GM12878 (cell line): ENCODE results near the gene SMCO4. TPM values are rescaled to one million over a fixed set of nuclear protein-coding genes. Genes with fewer than 3 reads are reported as not detected.

Experiments
- ATAC-seq: fragments of 200-7000 bp; cut with Tn5 transposase; 3 replicates; pipeline ENCODE4 v1.9.1; 2020; ENCODE audit warnings: mild to moderate bottlenecking, moderate library complexity
- BruUV-seq: library from RNA; stranded (reverse); fragments of 400-500 nt; replicated peaks from 2 replicates; lab custom pipeline; 2021; lab: Mats Ljungman, UMichigan
- CTCF ChIA-PET: fragments of 300-600 bp; sonication (Branson Sonifier 250); formaldehyde crosslinking; extraction: SDS; loops from one replicate; lab custom pipeline; 2021; ENCODE audit warnings: inconsistent platforms; lab: Yijun Ruan, JAX
- POLR2A ChIA-PET: fragments of 350-600 bp; formaldehyde crosslinking; extraction: SDS; loops from one replicate; lab custom pipeline; 2021; ENCODE audit warnings: inconsistent platforms; lab: Charles Lee
- RAD21 ChIA-PET: fragments of 300-600 bp; sonication (Branson Sonifier 250); formaldehyde crosslinking; loops from one replicate; lab custom pipeline; 2023; ENCODE audit warnings: antibody characterized with exemption; ENCODE audit not compliant: unreplicated experiment; lab: Charles Lee
- SMC1A ChIA-PET: fragments of 300-600 bp; sonication (Branson Sonifier 250); formaldehyde crosslinking; loops from one replicate; lab custom pipeline; 2023; ENCODE audit not compliant: unreplicated experiment, uncharacterized antibody; lab: Charles Lee
- DNase-seq: peaks from one replicate; pipeline ENCODE4 v3.0.0-alpha.2; 2011; ENCODE audit warnings: low read depth, low spot score
- FAIRE-seq: peaks from 3 replicates; lab custom pipeline; 2011; peaks lifted over from hg19 to GRCh38; lab: Jason Lieb, UNC
- H2AFZ ChIP-seq: 2 replicates; pipeline ENCODE4 v1.6.0; 2011; ENCODE audit warnings: low read depth, low read length, control low read depth; ENCODE audit not compliant: control insufficient read depth
- H3K27ac ChIP-seq: 2 replicates; pipeline ENCODE4 v1.5.1; 2011; ENCODE audit warnings: control low read depth; ENCODE audit not compliant: control insufficient read depth, insufficient read depth
- H3K27me3 ChIP-seq, 2 experiments: replicated peaks in 1 of 2; 2 replicates each; pipeline versions ENCODE4 v1.6.0 to v1.6.1; 2011; ENCODE audit warnings: low read length in 1 of 2; ENCODE audit not compliant: control insufficient read depth in 2 of 2, insufficient read depth in 2 of 2
- H3K36me3 ChIP-seq, 2 experiments: 2 replicates each; pipeline ENCODE4 v1.5.1; 2011; ENCODE audit warnings: low read length in 1 of 2; ENCODE audit not compliant: control insufficient read depth in 2 of 2, insufficient read depth in 2 of 2
- H3K4me1 ChIP-seq: 2 replicates; pipeline ENCODE4 v1.6.1; 2011; ENCODE audit warnings: mild to moderate bottlenecking, low read length, moderate library complexity, mixed read lengths; ENCODE audit not compliant: control insufficient read depth, insufficient read depth
- H3K4me2 ChIP-seq: 2 replicates; pipeline ENCODE4 v1.6.0; 2011; ENCODE audit warnings: control low read depth; ENCODE audit not compliant: control insufficient read depth, insufficient read depth
- H3K4me3 ChIP-seq: fragments of 200-600 bp; sonication (generic); 2 replicates; pipeline ENCODE4 v1.5.1; 2016
- H3K79me2 ChIP-seq: 2 replicates; pipeline ENCODE4 v1.6.0; 2011; ENCODE audit warnings: low read length; ENCODE audit not compliant: control insufficient read depth, insufficient read depth
- H3K9ac ChIP-seq: 2 replicates; pipeline ENCODE4 v1.8.0; 2011; ENCODE audit warnings: low read length, control low read depth, mixed read lengths; ENCODE audit not compliant: control insufficient read depth, insufficient read depth
- H3K9me3 ChIP-seq: replicated peaks from 3 replicates; pipeline ENCODE4 v1.5.1; 2011; ENCODE audit warnings: mild to moderate bottlenecking, low read length; ENCODE audit not compliant: control insufficient read depth, insufficient read depth
- H4K20me1 ChIP-seq: 2 replicates; pipeline ENCODE4 v1.6.0; 2011; ENCODE audit not compliant: control insufficient read depth, insufficient read depth
- BCL11A ChIP-seq: IDR thresholded peaks from 2 replicates; pipeline ENCODE4 v1.6.1; 2011; ENCODE audit warnings: low read depth, low read length
- ETV6 ChIP-seq, 2 experiments: fragments of 450-650 bp in 1 of 2; IDR thresholded peaks in 1 of 2; conservative IDR thresholded peaks in 1 of 2; 2 replicates each; pipeline ENCODE4 v1.6.1; 2014; ENCODE audit warnings: antibody characterized with exemption in 1 of 2, borderline replicate concordance in 1 of 2, low read depth in 1 of 2, mild to moderate bottlenecking in 1 of 2, moderate library complexity in 1 of 2
- IKZF2 ChIP-seq, 2 experiments: fragments of 450-650 bp; IDR thresholded peaks; 2 replicates each; pipeline ENCODE4 v1.6.1; 2017; ENCODE audit warnings: mild to moderate bottlenecking in 2 of 2, moderate library complexity in 2 of 2
- IRF5 ChIP-seq: fragments of 450-650 bp; IDR thresholded peaks from 2 replicates; pipeline ENCODE4 v1.6.1; 2017; ENCODE audit warnings: borderline replicate concordance
- MTA2 ChIP-seq: fragments of 450-650 bp; IDR thresholded peaks from 2 replicates; pipeline ENCODE4 v1.6.1; 2016; ENCODE audit warnings: low read depth, mild to moderate bottlenecking, moderate library complexity
- NBN ChIP-seq: fragments of 450-650 bp; IDR thresholded peaks from 2 replicates; pipeline ENCODE4 v1.6.1; 2016
- NFYB ChIP-seq: IDR thresholded peaks from 2 replicates; pipeline ENCODE4 v1.6.1; 2011; ENCODE audit warnings: low read depth, mild to moderate bottlenecking, low read length, improper control_type of control experiment, moderate library complexity; ENCODE audit not compliant: insufficient read depth
- NR2F1 ChIP-seq: fragments of 450-650 bp; conservative IDR thresholded peaks from 2 replicates; pipeline ENCODE4 v1.6.1; 2017; ENCODE audit warnings: mild to moderate bottlenecking
- NRF1 ChIP-seq: conservative IDR thresholded peaks from 2 replicates; pipeline ENCODE4 v1.6.1; 2011; ENCODE audit warnings: mild to moderate bottlenecking, low read depth, low read length, improper control_type of control experiment
- PAX8 ChIP-seq: fragments of 450-650 bp; IDR thresholded peaks from 2 replicates; pipeline ENCODE4 v1.6.1; 2017; ENCODE audit warnings: mild to moderate bottlenecking, moderate library complexity
- POLR2AphosphoS5 ChIP-seq: IDR thresholded peaks from 2 replicates; pipeline ENCODE4 v1.6.1; 2011; ENCODE audit warnings: mild to moderate bottlenecking, low read length, inconsistent platforms
- RUNX3 ChIP-seq: IDR thresholded peaks from 2 replicates; pipeline ENCODE4 v1.6.1; 2012; ENCODE audit warnings: low read length, inconsistent platforms
- TARDBP ChIP-seq: IDR thresholded peaks from 2 replicates; pipeline ENCODE4 v1.6.1; 2016; ENCODE audit warnings: borderline replicate concordance
- TCF12 ChIP-seq: IDR thresholded peaks from 2 replicates; pipeline ENCODE4 v1.6.1; 2011; ENCODE audit warnings: low read depth, mild to moderate bottlenecking, low read length
- WGBS: methylation state at CpG from one replicate; pipeline ENCODE4 v1.1.6; 2016; ENCODE audit warnings: low lambda C conversion rate; ENCODE audit not compliant: insufficient replicate concordance, insufficient coverage; ENCODE audit errors: missing lambda C conversion rate; 5-methylcytosine and 5-hydroxymethylcytosine counted together
- in situ Hi-C: fragments of 300-500 bp; cut with MboI; formaldehyde crosslinking; loops from 9 replicates; pipeline ENCODE4 v1.14.3; 2018; ENCODE audit warnings: mixed read lengths
- intact Hi-C: fragments of 100-400 bp; cut with micrococcal nuclease; formaldehyde crosslinking; loops from one replicate; pipeline ENCODE4 v1.14.2; 2022; ENCODE audit not compliant: unreplicated experiment
- polyA plus RNA-seq, 11 experiments: library from polyadenylated mRNA; depleted of rRNA in 4 of 11; unstranded in 6 of 11; stranded (reverse) in 5 of 11; fragments of >200 nt; fragmentation: Nextera tagmentation in 4 of 11; fragmentation: Illumina TruSeq in 1 of 11; extraction: Ambion mirVana in 4 of 11; extraction: Trizol in 1 of 11; gene quantifications; 1 replicate in 1 of 11; 2 replicates in 10 of 11; pipeline versions ENCODE4 v1.2.1 to v1.2.3, GENCODE V29; 2011 to 2016; ENCODE audit warnings: inconsistent platforms in 2 of 11, missing spikeins in 2 of 11, low read depth in 1 of 11
- total RNA-seq, 4 experiments: library from RNA; depleted of rRNA in 3 of 4; stranded (reverse); fragments of >200 nt in 3 of 4; fragmentation: Illumina TruSeq in 1 of 4; extraction: Trizol in 1 of 4; gene quantifications; 2 replicates each; pipeline versions ENCODE4 v1.2.1 to v1.2.3, GENCODE V29; 2013 to 2021
- TF ChIP-seq, protein P1 (sequence below), 3 experiments: IDR thresholded peaks in 2 of 3; conservative IDR thresholded peaks in 1 of 3; 2 replicates each; pipeline ENCODE4 v1.5.1; 2011; ENCODE audit warnings: low read depth in 3 of 3, low read length in 3 of 3, mild to moderate bottlenecking in 3 of 3, control low read depth in 2 of 3, moderate library complexity in 2 of 3, inconsistent platforms in 1 of 3, mixed read lengths in 1 of 3; ENCODE audit not compliant: control insufficient read depth in 2 of 3, insufficient read depth in 1 of 3; ENCODE audit errors: extremely low read depth in 1 of 3
- TF ChIP-seq, protein P2 (sequence below): IDR thresholded peaks from 2 replicates; pipeline ENCODE4 v1.6.1; 2012; ENCODE audit warnings: low read depth, low read length, improper control_type of control experiment
- TF ChIP-seq, protein P3 (sequence below): IDR thresholded peaks from 2 replicates; pipeline ENCODE4 v1.6.1; 2012; ENCODE audit warnings: low read length, inconsistent platforms

Gene SMCO4
- total and polyA plus RNA-seq, 10 of the 15 experiments (the other 5 are each of a cell fraction or from before 2014, with no cell fraction given), result 3.6 to 59.9 (median 27.9) TPM

DNA sequence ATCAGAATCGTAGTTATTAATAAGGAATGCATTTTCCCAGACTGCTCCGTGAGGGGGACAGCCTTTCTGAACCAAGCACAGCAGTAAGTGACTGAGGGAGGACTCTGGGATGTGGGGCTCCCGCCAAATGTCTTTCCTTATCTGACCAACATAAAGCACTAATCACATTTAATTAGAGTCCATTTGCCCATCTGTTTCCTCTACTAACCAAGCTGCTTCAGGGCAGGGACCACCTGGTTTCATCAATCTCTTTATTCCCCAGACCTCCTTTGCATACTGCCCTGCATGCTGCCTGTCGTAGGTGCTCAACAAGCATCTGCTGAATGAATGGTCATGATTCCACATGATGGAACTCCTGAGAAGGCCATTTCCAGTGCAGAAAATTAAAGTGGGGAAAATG is 29.4 kb downstream of the SMCO4 start (continued):
- TF ChIP-seq, protein P1, sequence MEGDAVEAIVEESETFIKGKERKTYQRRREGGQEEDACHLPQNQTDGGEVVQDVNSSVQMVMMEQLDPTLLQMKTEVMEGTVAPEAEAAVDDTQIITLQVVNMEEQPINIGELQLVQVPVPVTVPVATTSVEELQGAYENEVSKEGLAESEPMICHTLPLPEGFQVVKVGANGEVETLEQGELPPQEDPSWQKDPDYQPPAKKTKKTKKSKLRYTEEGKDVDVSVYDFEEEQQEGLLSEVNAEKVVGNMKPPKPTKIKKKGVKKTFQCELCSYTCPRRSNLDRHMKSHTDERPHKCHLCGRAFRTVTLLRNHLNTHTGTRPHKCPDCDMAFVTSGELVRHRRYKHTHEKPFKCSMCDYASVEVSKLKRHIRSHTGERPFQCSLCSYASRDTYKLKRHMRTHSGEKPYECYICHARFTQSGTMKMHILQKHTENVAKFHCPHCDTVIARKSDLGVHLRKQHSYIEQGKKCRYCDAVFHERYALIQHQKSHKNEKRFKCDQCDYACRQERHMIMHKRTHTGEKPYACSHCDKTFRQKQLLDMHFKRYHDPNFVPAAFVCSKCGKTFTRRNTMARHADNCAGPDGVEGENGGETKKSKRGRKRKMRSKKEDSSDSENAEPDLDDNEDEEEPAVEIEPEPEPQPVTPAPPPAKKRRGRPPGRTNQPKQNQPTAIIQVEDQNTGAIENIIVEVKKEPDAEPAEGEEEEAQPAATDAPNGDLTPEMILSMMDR (IDR thresholded peaks at IDR 0.05 in 2 of 3, conservative IDR thresholded peaks at IDR 0.05 in 1 of 3; ENCODE audit: control insufficient read depth in 2 of 3, extremely low read depth in 1 of 3, insufficient read depth in 1 of 3, low read depth in 3 of 3, low read length in 3 of 3), result no peak
- TF ChIP-seq TARDBP, result no peak
- TF ChIP-seq POLR2AphosphoS5, result no peak
- TF ChIP-seq, protein P2, sequence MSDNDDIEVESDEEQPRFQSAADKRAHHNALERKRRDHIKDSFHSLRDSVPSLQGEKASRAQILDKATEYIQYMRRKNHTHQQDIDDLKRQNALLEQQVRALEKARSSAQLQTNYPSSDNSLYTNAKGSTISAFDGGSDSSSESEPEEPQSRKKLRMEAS, result no peak
- no peak for TF ChIP-seq PAX8
- no peak for TF ChIP-seq NRF1
- TF ChIP-seq TCF12, result no peak
- TF ChIP-seq NFYB, result no peak
- TF ChIP-seq, all 136 proteins: peak for 0

DNA sequence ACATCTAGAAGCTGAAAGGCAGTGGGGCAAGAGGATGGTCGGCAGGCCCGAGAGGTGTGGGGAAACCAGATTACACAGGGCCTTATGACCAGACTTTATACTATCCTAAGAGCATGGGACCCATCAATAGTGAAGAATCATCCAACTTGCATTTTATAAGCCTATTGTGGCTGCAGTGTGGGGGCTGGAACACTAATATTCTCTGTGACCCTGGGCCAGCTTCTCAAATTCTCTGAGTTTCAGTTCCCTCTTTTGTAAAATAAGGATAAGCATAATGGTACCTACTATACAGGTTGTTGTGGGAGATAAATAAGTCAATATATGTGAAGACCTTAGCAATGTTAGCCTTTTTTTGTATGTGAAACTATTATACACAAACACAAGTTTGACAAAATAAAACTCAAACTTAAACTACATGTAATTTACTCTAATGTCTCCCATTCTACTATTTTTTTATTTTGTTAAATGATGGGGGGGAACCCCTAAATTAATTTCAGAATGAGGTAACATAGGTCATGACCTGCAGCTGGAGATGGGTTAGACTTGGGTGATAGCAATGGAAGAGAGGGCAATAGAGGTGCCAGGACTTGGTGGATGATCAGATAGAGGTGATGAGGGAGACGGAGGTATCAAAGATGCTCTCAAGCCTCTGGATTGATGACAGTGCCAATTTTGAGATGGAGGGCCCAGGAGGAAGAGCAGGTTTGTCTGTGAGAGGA is 30.1 kb downstream of the SMCO4 start:
- intact Hi-C loops, result loop anchor here (1.0 to 2.0 kb wide), 2 partner anchors 18 to 29 kb away; no protein-coding TSS in a partner anchor
- H4K20me1 ChIP-seq, result no peaks in the 10 kb centered on the region
- no peak overlapping the region for H2AFZ ChIP-seq
- POLR2A ChIA-PET, result interaction anchor here (1.1 to 7.2 kb wide), 3 partner anchors 8 to 227 kb away, joined by 3 to 95 read pairs (median 6); no protein-coding TSS in a partner anchor
- peak overlapping the region; percentile 28 for H3K27ac ChIP-seq
- no peak overlapping the region for H3K4me3 ChIP-seq
- H3K4me2 ChIP-seq, result peak overlapping the region; percentile 12
- H3K27me3 ChIP-seq, result no peaks in the 10 kb centered on the region
- peaks cover 38% of the 10 kb centered on the region for H3K4me1 ChIP-seq
- WGBS, result 62% methylated on average over 3 of the region's 3 CpGs
- CTCF ChIA-PET, result interaction anchor here (1.0 to 3.0 kb wide), 3 partner anchors 11 to 140 kb away, joined by 3 to 16 read pairs (median 3); no protein-coding TSS in a partner anchor
- SMC1A ChIA-PET, result interaction anchor here (0.6 to 8.9 kb wide), 3 partner anchors 8 to 352 kb away, joined by 3 to 256 read pairs (median 6); no protein-coding TSS in a partner anchor
- BruUV-seq, result no TSS peak
- RAD21 ChIA-PET, result interaction anchor here (1.0 to 3.8 kb wide), 4 partner anchors 12 to 29 kb away, joined by 4 to 33 read pairs (median 17); no protein-coding TSS in a partner anchor
- no peaks in the 10 kb centered on the region; a peak in 1 of 4 replicates for H3K36me3 ChIP-seq
- H3K79me2 ChIP-seq, result peaks cover 37% of the 10 kb centered on the region
- no peak for FAIRE-seq
- no peak overlapping the region for H3K9ac ChIP-seq
- in situ Hi-C loops, result no loop called here
- H3K9me3 ChIP-seq, result peaks cover 2% of the 10 kb centered on the region; the same call in 1 of the 3 replicates
- DNase-seq, result no peak
- ATAC-seq, result peak; percentile 81
- 0 out of 4 replicates have a peak, but pooled peaks of 1 of the 2 experiments have one; percentile 4 for TF ChIP-seq ETV6 (conservative IDR thresholded peaks at IDR 0.05 in 1 of 2, IDR thresholded peaks at IDR 0.05 in 1 of 2; ENCODE audit: borderline replicate concordance in 1 of 2, low read depth in 1 of 2)
- TF ChIP-seq IKZF2 (IDR thresholded peaks at IDR 0.05), result peak; percentile 48 to 50; a peak in 2 of 4 replicates
- TF ChIP-seq BCL11A, result peak; percentile 63; the same call in 1 of the 2 replicates
- TF ChIP-seq IRF5, result no peak
- TF ChIP-seq NR2F1, result peak; percentile 95
- TF ChIP-seq RUNX3, result peak; percentile 60
- peak; percentile 74; the same call in 1 of the 2 replicates for TF ChIP-seq MTA2
- TF ChIP-seq NBN, result peak; percentile 48; the same call in 1 of the 2 replicates
- TF ChIP-seq, protein P3, sequence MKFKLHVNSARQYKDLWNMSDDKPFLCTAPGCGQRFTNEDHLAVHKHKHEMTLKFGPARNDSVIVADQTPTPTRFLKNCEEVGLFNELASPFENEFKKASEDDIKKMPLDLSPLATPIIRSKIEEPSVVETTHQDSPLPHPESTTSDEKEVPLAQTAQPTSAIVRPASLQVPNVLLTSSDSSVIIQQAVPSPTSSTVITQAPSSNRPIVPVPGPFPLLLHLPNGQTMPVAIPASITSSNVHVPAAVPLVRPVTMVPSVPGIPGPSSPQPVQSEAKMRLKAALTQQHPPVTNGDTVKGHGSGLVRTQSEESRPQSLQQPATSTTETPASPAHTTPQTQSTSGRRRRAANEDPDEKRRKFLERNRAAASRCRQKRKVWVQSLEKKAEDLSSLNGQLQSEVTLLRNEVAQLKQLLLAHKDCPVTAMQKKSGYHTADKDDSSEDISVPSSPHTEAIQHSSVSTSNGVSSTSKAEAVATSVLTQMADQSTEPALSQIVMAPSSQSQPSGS, result peak; percentile 57
